Measurements from ENCODE around the gene PIGQ. TPM values are rescaled to one million over a fixed set of nuclear protein-coding genes. Genes with fewer than 3 reads are reported as not detected.

Gene PIGQ
- total RNA-seq, 4 donors from 2014 or later: 37.4 to 115 (median 56.0) TPM

GRCh38 chr16:551210-551609 is 18.6 kb upstream of the PIGQ start:
- in situ Hi-C loops (cut with MboI; ENCODE audit: low pct_ligation_motif_present in 1 of 4, low pct_unique_long_range_greater_than_20kb in 1 of 4, low sequenced_read_pairs in 3 of 4) (no loop called here), intact Hi-C loops (cut with DNase I; ENCODE audit: low total_unique reads) (no loop called here)

GRCh38 chr16:552171-552570 is 17.6 kb upstream of the PIGQ start:
- DNase-seq: no peak
- Histone ChIP-seq H3K27ac (no peak overlapping the region), H3K9me3 (no peaks in the 10 kb centered on the region), H3K4me1 (peaks cover 0 to 7% (median 1%) of the 10 kb centered on the region in 4 donors), H3K27me3 (peaks cover 12% of the 10 kb centered on the region), H3K4me3 (no peak overlapping the region), H3K36me3 (peaks cover 0 to 26% (median 8%) of the 10 kb centered on the region in 4 donors)
- in situ Hi-C loops (cut with MboI; ENCODE audit: low pct_ligation_motif_present in 1 of 4, low pct_unique_long_range_greater_than_20kb in 1 of 4, low sequenced_read_pairs in 3 of 4): no loop called here
- TF ChIP-seq POLR2AphosphoS5 (IDR thresholded peaks at IDR 0.05) (no peak), POLR2A (IDR thresholded peaks at IDR 0.05) (no peak), EP300 (IDR thresholded peaks at IDR 0.05; ENCODE audit: low read depth) (no peak)
- TF ChIP-seq, protein P1, sequence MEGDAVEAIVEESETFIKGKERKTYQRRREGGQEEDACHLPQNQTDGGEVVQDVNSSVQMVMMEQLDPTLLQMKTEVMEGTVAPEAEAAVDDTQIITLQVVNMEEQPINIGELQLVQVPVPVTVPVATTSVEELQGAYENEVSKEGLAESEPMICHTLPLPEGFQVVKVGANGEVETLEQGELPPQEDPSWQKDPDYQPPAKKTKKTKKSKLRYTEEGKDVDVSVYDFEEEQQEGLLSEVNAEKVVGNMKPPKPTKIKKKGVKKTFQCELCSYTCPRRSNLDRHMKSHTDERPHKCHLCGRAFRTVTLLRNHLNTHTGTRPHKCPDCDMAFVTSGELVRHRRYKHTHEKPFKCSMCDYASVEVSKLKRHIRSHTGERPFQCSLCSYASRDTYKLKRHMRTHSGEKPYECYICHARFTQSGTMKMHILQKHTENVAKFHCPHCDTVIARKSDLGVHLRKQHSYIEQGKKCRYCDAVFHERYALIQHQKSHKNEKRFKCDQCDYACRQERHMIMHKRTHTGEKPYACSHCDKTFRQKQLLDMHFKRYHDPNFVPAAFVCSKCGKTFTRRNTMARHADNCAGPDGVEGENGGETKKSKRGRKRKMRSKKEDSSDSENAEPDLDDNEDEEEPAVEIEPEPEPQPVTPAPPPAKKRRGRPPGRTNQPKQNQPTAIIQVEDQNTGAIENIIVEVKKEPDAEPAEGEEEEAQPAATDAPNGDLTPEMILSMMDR (IDR thresholded peaks at IDR 0.05): no peak
- intact Hi-C loops (cut with DNase I; ENCODE audit: low total_unique reads): no loop called here
- 98% methylated on average over 27 of the region's 35 CpGs; no CpG with 5 or more reads in 1 of the 2 donors for WGBS, 2 donors (ENCODE audit: low coverage in 1 of 2)

More at GRCh38 chr16:551210-551609, 18.6 kb upstream of the PIGQ start:
- peaks cover 0 to 26% (median 8%) of the 10 kb centered on the region in 4 donors for H3K36me3 ChIP-seq
- no peak overlapping the region for H3K27ac ChIP-seq
- H3K4me1 ChIP-seq: peaks cover 0 to 10% (median 1%) of the 10 kb centered on the region in 4 donors
- no peak overlapping the region for H3K4me3 ChIP-seq
- no peak for DNase-seq
- 99% methylated on average over 28 of the region's 28 CpGs; no CpG with 5 or more reads in 1 of the 2 donors for WGBS, 2 donors (ENCODE audit: low coverage in 1 of 2)
- TF ChIP-seq POLR2A (IDR thresholded peaks at IDR 0.05): no peak
- no peak for TF ChIP-seq EP300 (IDR thresholded peaks at IDR 0.05; ENCODE audit: low read depth)
- TF ChIP-seq, protein P1 (IDR thresholded peaks at IDR 0.05): no peak
- TF ChIP-seq POLR2AphosphoS5 (IDR thresholded peaks at IDR 0.05): no peak
- H3K27me3 ChIP-seq: peaks cover 2% of the 10 kb centered on the region
- no peaks in the 10 kb centered on the region for H3K9me3 ChIP-seq

- in situ Hi-C loops (cut with MboI; ENCODE audit: low pct_ligation_motif_present in 1 of 4, low pct_unique_long_range_greater_than_20kb in 1 of 4, low sequenced_read_pairs in 3 of 4): no loop called here
- WGBS, 2 donors (ENCODE audit: low coverage in 1 of 2): 86% methylated on average over 19 of the region's 33 CpGs; no CpG with 5 or more reads in 1 of the 2 donors
- Histone ChIP-seq H3K4me3 (no peak overlapping the region), H3K27ac (no peak overlapping the region), H3K9me3 (no peaks in the 10 kb centered on the region), H3K4me1 (peaks cover 0 to 6% (median 1%) of the 10 kb centered on the region in 4 donors), H3K27me3 (peaks cover 28% of the 10 kb centered on the region), H3K36me3 (peaks cover 0 to 24% (median 8%) of the 10 kb centered on the region in 4 donors)
- intact Hi-C loops (cut with DNase I; ENCODE audit: low total_unique reads): no loop called here
- no peak for DNase-seq
- TF ChIP-seq POLR2AphosphoS5 (IDR thresholded peaks at IDR 0.05) (no peak), POLR2A (IDR thresholded peaks at IDR 0.05) (no peak), EP300 (IDR thresholded peaks at IDR 0.05; ENCODE audit: low read depth) (no peak)
- TF ChIP-seq, protein P1 (IDR thresholded peaks at IDR 0.05): no peak
Measured at GRCh38 chr16:553601-554296, 16.0 kb upstream of the PIGQ start.

GRCh38 chr16:554297-554621 is 15.5 kb upstream of the PIGQ start:
- peaks cover 0 to 20% (median 8%) of the 10 kb centered on the region in 4 donors for H3K36me3 ChIP-seq
- intact Hi-C loops (cut with DNase I; ENCODE audit: low total_unique reads) (no loop called here), in situ Hi-C loops (cut with MboI; ENCODE audit: low pct_ligation_motif_present in 1 of 4, low pct_unique_long_range_greater_than_20kb in 1 of 4, low sequenced_read_pairs in 3 of 4) (no loop called here)
- H3K4me3 ChIP-seq: no peak overlapping the region
- TF ChIP-seq, protein P1 (IDR thresholded peaks at IDR 0.05): no peak
- TF ChIP-seq EP300 (IDR thresholded peaks at IDR 0.05; ENCODE audit: low read depth): no peak
- no peaks in the 10 kb centered on the region for H3K9me3 ChIP-seq
- H3K27me3 ChIP-seq: peaks cover 33% of the 10 kb centered on the region
- WGBS, 2 donors (ENCODE audit: low coverage in 1 of 2): 80% methylated on average over 11 of the region's 11 CpGs; no CpG with 5 or more reads in 1 of the 2 donors
- no peak for DNase-seq
- H3K27ac ChIP-seq: no peak overlapping the region
- peaks cover 0 to 10% (median 3%) of the 10 kb centered on the region in 4 donors for H3K4me1 ChIP-seq

All from transverse colon (tissue), 4 donors.